Measurements from ENCODE around the gene CALB2. TPM values are rescaled to one million over a fixed set of nuclear protein-coding genes. Genes with fewer than 3 reads are reported as not detected.

CALB2 gene
- total and polyA plus RNA-seq, 2 of the 8 experiments (the other 6 are each of a cell fraction or from before 2014, with no cell fraction given) = 1.9 to 2.6 TPM

GRCh38 chr16:71402674-71403073, 44.2 kb downstream of the CALB2 start:
- no peak overlapping the region for H3K27ac ChIP-seq (ENCODE audit: low read depth, low read length)
- H3K36me3 ChIP-seq (ENCODE audit: control insufficient read depth in 2 of 4, insufficient read depth in 4 of 4, low read length in 3 of 4) = no peaks in the 10 kb centered on the region
- no peaks in the 10 kb centered on the region for H3K27me3 ChIP-seq (replicated peaks in 1 of 4; ENCODE audit: control insufficient read depth in 3 of 4, extremely low read depth in 1 of 4, insufficient read depth in 3 of 4, low read length in 3 of 4)
- no peaks in the 10 kb centered on the region for H3K79me2 ChIP-seq (ENCODE audit: control insufficient read depth in 1 of 2, insufficient read depth in 2 of 2, low read length in 2 of 2)
- H3K23me2 ChIP-seq (ENCODE audit: low read depth, low read length) = no peaks in the 10 kb centered on the region
- H2AK5ac ChIP-seq (ENCODE audit: low read depth, low read length) = no peak overlapping the region
- H4K20me1 ChIP-seq (replicated peaks in 1 of 2; ENCODE audit: control insufficient read depth in 1 of 2, insufficient read depth in 2 of 2, low read length in 2 of 2) = no peaks in the 10 kb centered on the region
- H4K91ac ChIP-seq (replicated peaks; ENCODE audit: insufficient read length, low read length) = peak overlapping the region; percentile 63
- peak overlapping the region; percentile 66; the same call in 1 of the 2 replicates for H2BK15ac ChIP-seq (ENCODE audit: low read length)
- ChIA-PET POLR2A (ENCODE audit: partially characterized antibody) (interaction anchor here (2.8 kb wide), 1 partner anchor 15 kb away, joined by 11 read pairs; no protein-coding TSS in a partner anchor), CTCF (ENCODE audit: partially characterized antibody) (interaction anchor here (2.4 kb wide), 1 partner anchor 10 kb away, joined by 17 read pairs; no protein-coding TSS in a partner anchor)
- H2AFZ ChIP-seq (ENCODE audit: low read length) = no peak overlapping the region
- DNase-seq (ENCODE audit: low read depth in 1 of 2, low spot score in 2 of 2) (no peak), FAIRE-seq (no peak)
- no peaks in the 10 kb centered on the region for H3K9me3 ChIP-seq (ENCODE audit: insufficient read depth in 2 of 2, low read depth in 1 of 2, low read length in 1 of 2)
- WGBS, 2 experiments (ENCODE audit: extremely low coverage in 1 of 2, insufficient coverage in 1 of 2, insufficient read length in 1 of 2, insufficient replicate concordance in 2 of 2, low coverage in 1 of 2, low lambda C conversion rate in 2 of 2, missing lambda C conversion rate in 1 of 2) = 88% methylated on average over 11 of the region's 11 CpGs; no CpG with 5 or more reads in 1 of the 2 experiments
- no peak overlapping the region for H3K56ac ChIP-seq (replicated peaks; ENCODE audit: insufficient read length, low read depth, low read length)
- H3K23ac ChIP-seq (ENCODE audit: insufficient read length) = no peak overlapping the region
- peak overlapping the region; percentile 92; the same call in 1 of the 2 replicates for H2BK5ac ChIP-seq (ENCODE audit: low read depth, low read length)
- H3K4ac ChIP-seq (replicated peaks; ENCODE audit: insufficient read length, low read depth, low read length) = no peak overlapping the region
- H3K9ac ChIP-seq (replicated peaks in 1 of 4; ENCODE audit: extremely low read depth in 1 of 4, low read depth in 3 of 4, low read length in 3 of 4) = no peak overlapping the region
- peak overlapping the region; percentile 94; the same call in 1 of the 2 replicates for H2BK12ac ChIP-seq (ENCODE audit: low read depth, low read length)
- peak overlapping the region in 1 of 2 experiments; percentile 46; a peak in 1 of 4 replicates for H3K4me2 ChIP-seq (ENCODE audit: insufficient read depth in 1 of 2, low read depth in 2 of 2, low read length in 2 of 2)
- peak overlapping the region; percentile 64 for H3K18ac ChIP-seq (ENCODE audit: extremely low read depth, low read length)
- no peak overlapping the region for H3K14ac ChIP-seq (ENCODE audit: insufficient read length)
- no peak overlapping the region for H3K4me3 ChIP-seq (ENCODE audit: extremely low read depth in 1 of 4, insufficient read depth in 2 of 4, low read depth in 3 of 4, low read length in 4 of 4)
- TF ChIP-seq USF2 (IDR thresholded peaks at IDR 0.05; ENCODE audit: low read length) (no peak), GABPA (IDR thresholded peaks at IDR 0.05; ENCODE audit: borderline replicate concordance, insufficient read depth, low read length) (no peak), POLR2A (IDR thresholded peaks at IDR 0.05; ENCODE audit: control extremely low read depth in 1 of 2, low read depth in 2 of 2, low read length in 2 of 2) (no peak)
- H3K4me1 ChIP-seq (replicated peaks in 1 of 4; ENCODE audit: control insufficient read depth in 3 of 4, insufficient read depth in 4 of 4, low read length in 3 of 4) = peaks cover 0 to 15% (median 6%) of the 10 kb centered on the region in 4 experiments; a peak in 6 of 7 replicates
- H2BK120ac ChIP-seq (replicated peaks; ENCODE audit: low read depth, low read length) = no peak overlapping the region
- H3K79me1 ChIP-seq (ENCODE audit: low read depth, low read length) = no peaks in the 10 kb centered on the region
- no peak overlapping the region for H4K5ac ChIP-seq (ENCODE audit: insufficient read length, low read depth, low read length)
- H2BK20ac ChIP-seq (ENCODE audit: low read length) = no peak overlapping the region
- no peak overlapping the region for H4K8ac ChIP-seq (ENCODE audit: extremely low read depth, insufficient read depth, low read length)

Data from H1 (cell line).